Measurements from ENCODE around the gene PTGES2. TPM values are rescaled to one million over a fixed set of nuclear protein-coding genes. Genes with fewer than 3 reads are reported as not detected.
A peak's percentile ranks its signal among the peaks of the same experiment; 100 is the strongest.

The PTGES2 gene
- total RNA-seq, 1 donor from 2014 or later: 74.8 TPM

DNA sequence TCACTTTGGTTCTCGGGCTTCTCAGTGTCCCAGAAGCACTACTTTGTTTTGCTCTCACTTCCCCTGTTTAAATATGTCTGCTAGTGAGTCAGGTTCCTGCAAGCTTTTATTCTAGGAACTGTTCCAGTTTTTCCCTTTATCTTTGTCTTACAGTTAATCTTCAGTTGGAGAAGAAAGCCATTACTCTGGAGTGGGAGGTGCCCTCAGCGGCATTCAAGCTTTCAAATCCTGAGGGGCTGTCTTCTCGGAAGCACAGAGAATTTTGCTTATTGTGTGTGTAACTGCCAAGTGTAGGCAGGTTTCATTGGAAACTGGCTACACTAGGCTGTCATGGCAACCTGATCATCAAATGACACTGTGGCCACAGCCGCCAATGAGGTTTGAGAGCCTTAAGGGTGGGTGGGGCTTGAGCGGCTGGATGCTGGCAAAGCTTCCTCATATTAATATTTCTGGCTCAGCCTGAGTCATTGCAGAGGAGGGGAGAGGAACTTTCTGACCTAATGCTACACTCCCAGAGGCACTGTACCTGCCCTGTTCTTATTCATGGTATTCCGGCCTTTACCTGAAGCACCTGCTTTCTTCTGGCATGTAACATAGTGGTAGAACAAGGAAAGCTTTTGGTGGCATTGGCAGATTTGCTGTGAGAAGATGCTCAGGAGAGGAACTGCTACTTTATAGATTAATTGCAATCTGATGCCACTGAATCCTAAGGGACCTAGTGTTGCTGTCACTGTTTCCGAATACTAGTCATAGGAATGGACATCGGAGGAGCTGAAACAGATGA lies 33.2 kb downstream of the PTGES2 start:
- peaks cover 68% of the 10 kb centered on the region for H3K4me1 Mint-ChIP-seq
- no peaks in the 10 kb centered on the region for H3K27me3 Mint-ChIP-seq (ENCODE audit: low read depth)
- H3K27ac Mint-ChIP-seq: peak overlapping the region; percentile 100
- peak overlapping the region; percentile 29 for H3K4me3 Mint-ChIP-seq
- no peaks in the 10 kb centered on the region for H3K9me3 Mint-ChIP-seq
- H3K36me3 Mint-ChIP-seq: no peaks in the 10 kb centered on the region
- TF ChIP-seq CTCF (IDR thresholded peaks at IDR 0.05; ENCODE audit: unreplicated experiment): no peak
- DNase-seq (ENCODE audit: low spot score in 2 of 2, unreplicated experiment in 2 of 2): peak; percentile 77 to 84

DNA sequence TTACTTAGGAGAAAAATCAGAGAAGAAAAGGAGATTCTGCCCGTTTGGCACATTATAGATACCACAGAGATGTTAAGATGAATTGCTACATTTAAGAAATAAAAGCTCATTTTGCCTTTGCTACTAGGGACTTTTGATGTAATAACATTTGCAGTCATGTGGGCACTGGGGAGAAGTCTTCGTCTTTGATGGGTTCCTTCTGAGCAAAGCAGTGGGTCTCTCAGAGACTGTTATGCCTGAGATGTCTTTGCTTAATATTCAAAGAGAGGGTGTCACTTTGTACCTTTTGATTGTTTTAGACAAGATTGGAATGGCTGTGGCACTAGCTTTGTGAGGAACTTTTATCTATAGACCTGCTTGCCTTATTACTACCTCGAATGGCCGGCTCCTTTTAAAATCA lies 34.5 kb downstream of the PTGES2 start:
- Mint-ChIP-seq H3K4me1 (peaks cover 54% of the 10 kb centered on the region), H3K27me3 (ENCODE audit: low read depth) (no peaks in the 10 kb centered on the region), H3K36me3 (no peaks in the 10 kb centered on the region), H3K9me3 (no peaks in the 10 kb centered on the region), H3K27ac (peak overlapping the region; percentile 100), H3K4me3 (no peak overlapping the region)
- no peak for TF ChIP-seq CTCF (IDR thresholded peaks at IDR 0.05; ENCODE audit: unreplicated experiment)
- no peak for DNase-seq (ENCODE audit: low spot score in 2 of 2, unreplicated experiment in 2 of 2)

- TF ChIP-seq CTCF (IDR thresholded peaks at IDR 0.05; ENCODE audit: unreplicated experiment): no peak
- peaks cover 51% of the 10 kb centered on the region for H3K4me1 Mint-ChIP-seq
- H3K27me3 Mint-ChIP-seq (ENCODE audit: low read depth): no peaks in the 10 kb centered on the region
- H3K36me3 Mint-ChIP-seq: peaks cover 4% of the 10 kb centered on the region
- H3K4me3 Mint-ChIP-seq: no peak overlapping the region
- H3K9me3 Mint-ChIP-seq: no peaks in the 10 kb centered on the region
- peak overlapping the region; percentile 100 for H3K27ac Mint-ChIP-seq
- no peak for DNase-seq (ENCODE audit: low spot score in 2 of 2, unreplicated experiment in 2 of 2)
Measured at GRCh38 chr9:128092199-128092977, 35.1 kb downstream of the PTGES2 start.

DNA sequence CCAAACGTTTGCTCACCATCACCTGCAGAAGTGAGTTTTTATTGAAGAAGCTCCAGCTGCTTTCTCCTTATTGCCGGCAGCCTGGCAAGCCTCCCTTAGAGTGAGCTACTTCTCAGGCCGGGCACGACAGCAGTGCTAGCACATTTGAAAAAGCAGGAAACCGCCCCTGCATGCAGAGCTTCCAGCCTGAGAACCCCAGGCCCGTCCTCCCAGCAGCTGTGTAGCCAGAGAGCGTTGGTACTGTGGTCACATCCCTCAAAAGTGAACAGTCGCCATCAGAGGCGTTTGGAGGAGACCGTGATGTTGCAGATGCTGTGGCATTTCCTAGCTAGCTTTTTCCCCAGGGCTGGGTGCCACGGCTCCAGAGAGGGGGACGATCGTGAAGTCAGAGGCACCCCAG lies 36.0 kb downstream of the PTGES2 start:
- no peaks in the 10 kb centered on the region for H3K27me3 Mint-ChIP-seq (ENCODE audit: low read depth)
- H3K9me3 Mint-ChIP-seq: no peaks in the 10 kb centered on the region
- peaks cover 6% of the 10 kb centered on the region for H3K36me3 Mint-ChIP-seq
- H3K27ac Mint-ChIP-seq: peak overlapping the region; percentile 100
- no peak for TF ChIP-seq CTCF (IDR thresholded peaks at IDR 0.05; ENCODE audit: unreplicated experiment)
- DNase-seq (ENCODE audit: low spot score in 2 of 2, unreplicated experiment in 2 of 2): no peak
- H3K4me3 Mint-ChIP-seq: no peak overlapping the region
- H3K4me1 Mint-ChIP-seq: peaks cover 46% of the 10 kb centered on the region

- Mint-ChIP-seq H3K4me1 (peaks cover 44% of the 10 kb centered on the region), H3K4me3 (no peak overlapping the region), H3K27me3 (ENCODE audit: low read depth) (no peaks in the 10 kb centered on the region), H3K36me3 (peaks cover 6% of the 10 kb centered on the region), H3K27ac (peak overlapping the region; percentile 62), H3K9me3 (no peaks in the 10 kb centered on the region)
- TF ChIP-seq CTCF (IDR thresholded peaks at IDR 0.05; ENCODE audit: unreplicated experiment): no peak
- no peak for DNase-seq (ENCODE audit: low spot score in 2 of 2, unreplicated experiment in 2 of 2)
Measured at GRCh38 chr9:128091144-128091543, 36.4 kb downstream of the PTGES2 start.
